Activated T-cell treated with anti-CD3 and anti-CD28 coated beads, Interleukin-2, amount 50 U/mL, for 24 hours (primary cell): Measurements from ENCODE around the gene SURF2.

Experiments
- DNase-seq: peaks from one replicate; pipeline ENCODE4 v3.0.0-alpha.2; 2020
- H3K27ac Mint-ChIP-seq: 2 replicates; pipeline ENCODE4 v1.8.0; 2020; ENCODE audit warnings: mild to moderate bottlenecking, mixed read lengths
- H3K27me3 Mint-ChIP-seq: 2 replicates; pipeline ENCODE4 v1.8.0; 2020; ENCODE audit warnings: mixed read lengths
- H3K36me3 Mint-ChIP-seq: 2 replicates; pipeline ENCODE4 v1.8.0; 2020; ENCODE audit warnings: low read depth, mixed read lengths
- H3K4me1 Mint-ChIP-seq: 2 replicates; pipeline ENCODE4 v1.8.0; 2020; ENCODE audit warnings: low read depth, mixed read lengths
- H3K4me3 Mint-ChIP-seq: 2 replicates; pipeline ENCODE4 v1.8.0; 2020; ENCODE audit warnings: mild to moderate bottlenecking, moderate library complexity, mixed read lengths
- H3K9me3 Mint-ChIP-seq: 2 replicates; pipeline ENCODE4 v1.8.0; 2020; ENCODE audit warnings: mixed read lengths

Gene SURF2

GRCh38 chr9:133345596-133345995, 10.8 kb upstream of the SURF2 start:
- DNase-seq, result no peak
- Mint-ChIP-seq H3K4me3 (no peak overlapping the region), H3K27me3 (no peaks in the 10 kb centered on the region), H3K9me3 (no peaks in the 10 kb centered on the region), H3K36me3 (peaks cover 94% of the 10 kb centered on the region), H3K4me1 (peaks cover 40% of the 10 kb centered on the region), H3K27ac (peak overlapping the region; percentile 33)

GRCh38 chr9:133346021-133346785, 10.1 kb upstream of the SURF2 start:
- no peak for DNase-seq
- no peaks in the 10 kb centered on the region for H3K9me3 Mint-ChIP-seq
- peaks cover 39% of the 10 kb centered on the region for H3K4me1 Mint-ChIP-seq
- H3K36me3 Mint-ChIP-seq, result peaks cover 94% of the 10 kb centered on the region
- peak overlapping the region; percentile 92 for H3K27ac Mint-ChIP-seq
- peak overlapping the region; percentile 98 for H3K4me3 Mint-ChIP-seq
- no peaks in the 10 kb centered on the region for H3K27me3 Mint-ChIP-seq

GRCh38 chr9:133347515-133347984, 8.8 kb upstream of the SURF2 start:
- DNase-seq, result no peak
- peaks cover 94% of the 10 kb centered on the region for H3K36me3 Mint-ChIP-seq
- no peaks in the 10 kb centered on the region for H3K9me3 Mint-ChIP-seq

GRCh38 chr9:133347985-133348717, 8.2 kb upstream of the SURF2 start, which contains the start of the genes MED22 and RPL7A:
Gene MED22 (minus strand): TSS chr9:133348131. CDS start chr9:133346662, 1,469 bp downstream.
Gene RPL7A (plus strand): TSS chr9:133348218. CDS start chr9:133348244, 26 bp downstream.
- peak; percentile 92 for DNase-seq
- peaks cover 48% of the 10 kb centered on the region for H3K4me1 Mint-ChIP-seq
- peaks cover 94% of the 10 kb centered on the region for H3K36me3 Mint-ChIP-seq
- no peaks in the 10 kb centered on the region for H3K9me3 Mint-ChIP-seq
- peak within 1 kb of the TSS; percentile 98 for H3K4me3 Mint-ChIP-seq
- H3K27me3 Mint-ChIP-seq, result no peaks in the 10 kb centered on the region
- H3K27ac Mint-ChIP-seq, result peak within 1 kb of the TSS; percentile 99

More at GRCh38 chr9:133347515-133347984, 8.8 kb upstream of the SURF2 start:
- Mint-ChIP-seq H3K4me3 (peak overlapping the region; percentile 98), H3K27me3 (no peaks in the 10 kb centered on the region), H3K27ac (peak overlapping the region; percentile 99), H3K4me1 (peaks cover 45% of the 10 kb centered on the region)

- Mint-ChIP-seq H3K4me1 (peaks cover 52% of the 10 kb centered on the region), H3K27me3 (no peaks in the 10 kb centered on the region), H3K36me3 (peaks cover 92% of the 10 kb centered on the region), H3K4me3 (peak overlapping the region; percentile 98), H3K9me3 (no peaks in the 10 kb centered on the region), H3K27ac (peak overlapping the region; percentile 99)
- no peak for DNase-seq
Observed at GRCh38 chr9:133348718-133349573, 7.4 kb upstream of the SURF2 start.

GRCh38 chr9:133349965-133350616, 6.3 kb upstream of the SURF2 start:
- H3K27ac Mint-ChIP-seq, result peak overlapping the region; percentile 99
- peak overlapping the region; percentile 98 for H3K4me3 Mint-ChIP-seq
- peaks cover 85% of the 10 kb centered on the region for H3K36me3 Mint-ChIP-seq
- H3K4me1 Mint-ChIP-seq, result peaks cover 64% of the 10 kb centered on the region
- no peaks in the 10 kb centered on the region for H3K9me3 Mint-ChIP-seq
- H3K27me3 Mint-ChIP-seq, result no peaks in the 10 kb centered on the region
- DNase-seq, result no peak

GRCh38 chr9:133351526-133351907, 4.8 kb upstream of the SURF2 start:
- peaks cover 74% of the 10 kb centered on the region for H3K36me3 Mint-ChIP-seq
- peak overlapping the region; percentile 99 for H3K27ac Mint-ChIP-seq

GRCh38 chr9:133351908-133352634, 4.3 kb upstream of the SURF2 start:
- DNase-seq, result peak; percentile 70
- no peaks in the 10 kb centered on the region for H3K27me3 Mint-ChIP-seq
- peaks cover 72% of the 10 kb centered on the region for H3K36me3 Mint-ChIP-seq
- peak overlapping the region; percentile 99 for H3K27ac Mint-ChIP-seq
- peak overlapping the region; percentile 39 for H3K4me3 Mint-ChIP-seq
- H3K4me1 Mint-ChIP-seq, result peaks cover 57% of the 10 kb centered on the region
- no peaks in the 10 kb centered on the region for H3K9me3 Mint-ChIP-seq

More at GRCh38 chr9:133351526-133351907, 4.8 kb upstream of the SURF2 start:
- Mint-ChIP-seq H3K9me3 (no peaks in the 10 kb centered on the region), H3K27me3 (no peaks in the 10 kb centered on the region), H3K4me1 (peaks cover 60% of the 10 kb centered on the region), H3K4me3 (peak overlapping the region; percentile 98)
- no peak for DNase-seq

GRCh38 chr9:133352635-133353340, 3.6 kb upstream of the SURF2 start:
- Mint-ChIP-seq H3K36me3 (peaks cover 77% of the 10 kb centered on the region), H3K4me1 (peaks cover 64% of the 10 kb centered on the region), H3K4me3 (peak overlapping the region; percentile 15)

GRCh38 chr9:133353548-133353947, 2.8 kb upstream of the SURF2 start:
- H3K27ac Mint-ChIP-seq, result peak overlapping the region; percentile 99
- no peaks in the 10 kb centered on the region for H3K9me3 Mint-ChIP-seq
- no peak overlapping the region for H3K4me3 Mint-ChIP-seq
- H3K36me3 Mint-ChIP-seq, result peaks cover 77% of the 10 kb centered on the region
- no peak for DNase-seq
- H3K27me3 Mint-ChIP-seq, result no peaks in the 10 kb centered on the region
- H3K4me1 Mint-ChIP-seq, result peaks cover 71% of the 10 kb centered on the region

More at GRCh38 chr9:133352635-133353340, 3.6 kb upstream of the SURF2 start:
- H3K27ac Mint-ChIP-seq, result peak overlapping the region; percentile 99
- no peaks in the 10 kb centered on the region for H3K27me3 Mint-ChIP-seq
- DNase-seq, result peak; percentile 53
- H3K9me3 Mint-ChIP-seq, result no peaks in the 10 kb centered on the region

GRCh38 chr9:133354766-133355165, 1.6 kb upstream of the SURF2 start:
- Mint-ChIP-seq H3K9me3 (no peaks in the 10 kb centered on the region), H3K27me3 (no peaks in the 10 kb centered on the region), H3K4me1 (peaks cover 71% of the 10 kb centered on the region), H3K4me3 (peak overlapping the region; percentile 91), H3K27ac (peak overlapping the region; percentile 99), H3K36me3 (peaks cover 77% of the 10 kb centered on the region)
- no peak for DNase-seq

- H3K4me3 Mint-ChIP-seq, result peak overlapping the region; percentile 91
- H3K36me3 Mint-ChIP-seq, result peaks cover 76% of the 10 kb centered on the region
- DNase-seq, result no peak
- peak overlapping the region; percentile 99 for H3K27ac Mint-ChIP-seq
- H3K4me1 Mint-ChIP-seq, result peaks cover 70% of the 10 kb centered on the region
- no peaks in the 10 kb centered on the region for H3K9me3 Mint-ChIP-seq
- H3K27me3 Mint-ChIP-seq, result no peaks in the 10 kb centered on the region
Observed at GRCh38 chr9:133355881-133356357, 431 bp upstream of the SURF2 start.
